H1 (cell line): ENCODE results near the gene DGKI. TPM values are rescaled to one million over a fixed set of nuclear protein-coding genes. Genes with fewer than 3 reads are reported as not detected.

ENCODE experiments used
- CHD1 ChIP-seq: IDR thresholded peaks from 2 replicates; pipeline ENCODE4 v1.6.1; 2012; ENCODE audit warnings: low read depth, low read length, improper control_type of control experiment
- KDM1A ChIP-seq: fragments of 200-600, 300-600 bp; sonication (generic); IDR thresholded peaks from 2 replicates; pipeline ENCODE4 v1.7.1; 2016; ENCODE audit warnings: mild to moderate bottlenecking, low read length, borderline replicate concordance
- MAFK ChIP-seq: IDR thresholded peaks from 2 replicates; pipeline ENCODE4 v1.6.1; 2012; ENCODE audit warnings: low read depth, mild to moderate bottlenecking, improper control_type of control experiment, low read length
- polyA plus RNA-seq, 7 experiments: library from polyadenylated mRNA; depleted of rRNA in 3 of 7; stranded (reverse) in 5 of 7; unstranded in 2 of 7; fragments of >200 nt in 5 of 7; fragments of 200-250 nt in 2 of 7; gene quantifications; 1 replicate in 5 of 7; 2 replicates in 1 of 7; 4 replicates in 1 of 7; pipeline versions ENCODE4 v1.2.1 to v1.2.3, GENCODE V29; 2011 to 2013; ENCODE audit warnings: missing spikeins in 2 of 7, mixed read lengths in 2 of 7
- total RNA-seq: library from RNA; stranded (reverse); fragmentation: NEBNext Ultra II Directional; extraction: Animal tissue kit (Norgen Biotek cat#: 25700); gene quantifications from 2 replicates; pipeline ENCODE4 v1.2.1, GENCODE V29; 2021

The DGKI gene
- total and polyA plus RNA-seq, 2 of the 8 experiments (the other 6 are each of a cell fraction or from before 2014, with no cell fraction given), result 0.20 to 0.71 TPM

DNA sequence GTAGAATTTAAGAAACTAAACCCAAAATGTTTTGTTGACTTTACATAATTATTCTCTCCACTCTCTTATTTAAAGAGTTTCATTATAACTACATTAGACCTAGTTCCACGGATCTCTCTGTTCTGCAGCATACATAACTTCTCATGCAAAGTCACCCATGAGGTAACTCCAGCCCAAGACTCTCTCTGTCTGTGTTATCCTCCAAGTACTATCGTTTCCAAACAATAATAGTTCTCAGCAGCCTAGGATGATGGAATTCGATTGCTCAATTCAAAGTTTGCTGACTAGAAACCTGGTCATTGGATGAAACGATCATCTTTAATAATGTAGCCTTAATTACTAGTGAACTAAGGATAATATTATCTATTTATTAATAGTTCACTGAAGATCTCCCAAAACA lies 300.1 kb downstream of the DGKI start (continued):
- no peak for TF ChIP-seq CHD1
- no peak for TF ChIP-seq MAFK
- no peak for TF ChIP-seq KDM1A
